CD4-positive, alpha-beta T cell (primary cell): ENCODE measurements around the gene SLC25A13. TPM values are rescaled to one million over a fixed set of nuclear protein-coding genes. Genes with fewer than 3 reads are reported as not detected.
"Not testable (repeated sequence)": the region's sequence is repeated elsewhere in the genome, so short reads cannot be mapped to it uniquely, and the experiment has no call there.

Source experiments
- ATAC-seq: fragments of 200-7000 bp; cut with Tn5 transposase; one replicate; pipeline ENCODE4 v1.10.0; 2022; ENCODE audit warnings: mild to moderate bottlenecking; ENCODE audit not compliant: poor library complexity
- CTCF ChIA-PET: fragments of 350-600 bp; sonication (Branson Sonifier 250); formaldehyde crosslinking; loops from one replicate; lab custom pipeline; 2021; ENCODE audit warnings: antibody characterized with exemption, inconsistent platforms; lab: Charles Lee
- POLR2A ChIA-PET: fragments of 350-600 bp; sonication (Branson Sonifier 250); formaldehyde crosslinking; loops from one replicate; lab custom pipeline; 2021; ENCODE audit warnings: antibody characterized with exemption, inconsistent platforms; lab: Charles Lee
- DNase-seq, 14 experiments: peaks; one replicate each; pipeline ENCODE4 v3.0.0-alpha.2; 2013 to 2020; ENCODE audit warnings: mixed read lengths in 2 of 14
- H3K27ac ChIP-seq, 2 donors: one replicate each; pipeline versions ENCODE4 v1.5.1 to v1.7.0; 2013; ENCODE audit warnings: low read length in 2 of 2, low read depth in 1 of 2, mild to moderate bottlenecking in 1 of 2
- H3K27me3 ChIP-seq, 2 experiments: 1 replicate in 1 of 2; 2 replicates in 1 of 2; pipeline versions ENCODE4 v1.6.1 to v1.7.0; 2013; ENCODE audit warnings: low read length in 2 of 2, control low read depth in 1 of 2, mild to moderate bottlenecking in 1 of 2, moderate library complexity in 1 of 2; ENCODE audit not compliant: insufficient read depth in 2 of 2, control insufficient read depth in 1 of 2
- H3K36me3 ChIP-seq: one replicate; pipeline ENCODE4 v1.6.1; 2013; ENCODE audit warnings: low read length, control low read depth; ENCODE audit not compliant: insufficient read depth
- H3K4me1 ChIP-seq: one replicate; pipeline ENCODE4 v1.6.1; 2013; ENCODE audit warnings: low read length, control low read depth; ENCODE audit not compliant: insufficient read depth
- H3K4me3 ChIP-seq: one replicate; pipeline ENCODE4 v1.5.1; 2013; ENCODE audit warnings: mild to moderate bottlenecking, low read length, moderate library complexity
- H3K9me3 ChIP-seq, 2 experiments: 1 replicate in 1 of 2; 2 replicates in 1 of 2; pipeline versions ENCODE4 v1.6.1 to v1.7.0; 2013; ENCODE audit warnings: low read length in 2 of 2, mild to moderate bottlenecking in 2 of 2, control low read depth in 1 of 2, moderate library complexity in 1 of 2; ENCODE audit not compliant: control insufficient read depth in 1 of 2, insufficient read depth in 1 of 2
- H3K27ac Mint-ChIP-seq: one replicate; pipeline ENCODE4 v1.8.0; 2020; ENCODE audit warnings: mixed read lengths
- H3K27me3 Mint-ChIP-seq: one replicate; pipeline ENCODE4 v1.8.0; 2021; ENCODE audit warnings: mixed read lengths
- H3K36me3 Mint-ChIP-seq: one replicate; pipeline ENCODE4 v1.8.0; 2021; ENCODE audit warnings: low read depth, mixed read lengths
- H3K4me1 Mint-ChIP-seq: one replicate; pipeline ENCODE4 v1.8.0; 2021; ENCODE audit warnings: low read depth, mixed read lengths
- H3K4me3 Mint-ChIP-seq: one replicate; pipeline ENCODE4 v1.8.0; 2020; ENCODE audit warnings: mild to moderate bottlenecking, mixed read lengths
- H3K9me3 Mint-ChIP-seq: one replicate; pipeline ENCODE4 v1.8.0; 2020; ENCODE audit warnings: mixed read lengths
- CTCF ChIP-seq: fragments of 200-600 bp; IDR thresholded peaks from one replicate; pipeline ENCODE4 v1.8.0; 2022; ENCODE audit warnings: antibody characterized with exemption, mild to moderate bottlenecking
- intact Hi-C, 2 experiments: fragments of 100-400 bp; cut with DNase I in 1 of 2; cut with micrococcal nuclease in 1 of 2; formaldehyde crosslinking; loops; one replicate each; pipeline versions ENCODE4 v1.15.1 to v1.9.0; 2023 to 2025; cut with DNase I, micrococcal nuclease
- total RNA-seq, 174 experiments: library from RNA in 2 of 174; stranded (reverse) in 2 of 174; gene quantifications; one replicate each; pipeline ENCODE4 v1.2.3 and lab custom pipeline; 2021 to 2026

The SLC25A13 gene
- total RNA-seq, 2 experiments from 2014 or later, result 12.7 to 13.5 TPM

DNA sequence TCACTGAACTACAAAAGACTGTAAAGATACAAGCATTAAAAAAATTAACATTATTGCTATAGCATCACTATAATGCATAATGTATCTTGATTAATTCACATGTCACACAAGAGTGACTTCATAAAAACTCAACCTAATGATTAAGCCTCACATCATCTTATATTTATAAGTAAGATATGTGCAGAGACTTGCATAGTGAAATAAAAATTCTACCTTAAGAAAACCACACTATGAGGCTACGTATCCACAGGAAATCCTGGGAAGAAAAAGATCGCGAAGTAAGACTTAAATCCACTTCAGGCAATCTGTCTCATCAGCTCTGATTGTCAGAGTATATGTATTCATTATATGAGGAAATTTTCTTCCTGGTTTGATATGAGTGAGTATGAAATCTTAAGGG is 160.0 kb downstream of the SLC25A13 start:
- H3K9me3 Mint-ChIP-seq, result no peaks in the 10 kb centered on the region
- no peak for TF ChIP-seq CTCF
- Histone ChIP-seq H3K4me1 (no peaks in the 10 kb centered on the region), H3K9me3 (no peaks in the 10 kb centered on the region), H3K27ac (no peak overlapping the region), H3K4me3 (no peak overlapping the region), H3K36me3 (peaks cover 7% of the 10 kb centered on the region), H3K27me3 (no peaks in the 10 kb centered on the region)
- no peak overlapping the region for H3K27ac Mint-ChIP-seq
- H3K4me3 Mint-ChIP-seq, result no peak overlapping the region
- ChIA-PET CTCF (no interaction called here), POLR2A (no interaction called here)
- intact Hi-C loops, result no loop called here
- no peaks in the 10 kb centered on the region for H3K27me3 Mint-ChIP-seq
- no peak for ATAC-seq
- no peak for DNase-seq
- H3K36me3 Mint-ChIP-seq, result peaks cover 65% of the 10 kb centered on the region
- no peaks in the 10 kb centered on the region for H3K4me1 Mint-ChIP-seq

GRCh38 chr7:96157856-96158255 is 164.0 kb downstream of the SLC25A13 start:
- H3K9me3 ChIP-seq, result no peaks in the 10 kb centered on the region
- H3K4me1 ChIP-seq, result no peaks in the 10 kb centered on the region
- H3K4me3 Mint-ChIP-seq, result no peak overlapping the region
- H3K9me3 Mint-ChIP-seq, result no peaks in the 10 kb centered on the region
- TF ChIP-seq CTCF, result no peak
- ChIA-PET CTCF (no interaction called here), POLR2A (no interaction called here)
- peaks cover 2% of the 10 kb centered on the region for H3K36me3 ChIP-seq
- H3K4me3 ChIP-seq, result no peak overlapping the region
- no peak for DNase-seq
- no peak overlapping the region for H3K27ac Mint-ChIP-seq
- intact Hi-C loops, result no loop called here
- H3K27me3 Mint-ChIP-seq, result no peaks in the 10 kb centered on the region
- no peak overlapping the region for H3K27ac ChIP-seq
- H3K4me1 Mint-ChIP-seq, result no peaks in the 10 kb centered on the region
- peaks cover 42% of the 10 kb centered on the region for H3K36me3 Mint-ChIP-seq
- ATAC-seq, result no peak
- no peaks in the 10 kb centered on the region for H3K27me3 ChIP-seq

- H3K9me3 ChIP-seq, H3K9me3 Mint-ChIP-seq, H3K27me3 Mint-ChIP-seq, H3K27me3 ChIP-seq, H3K27ac ChIP-seq, H3K4me1 Mint-ChIP-seq, POLR2A ChIA-PET, ATAC-seq, H3K4me3 Mint-ChIP-seq, H3K4me3 ChIP-seq, DNase-seq, H3K27ac Mint-ChIP-seq, CTCF ChIA-PET, H3K4me1 ChIP-seq, H3K36me3 ChIP-seq, intact Hi-C loops: not testable (repeated sequence)
- H3K36me3 Mint-ChIP-seq, result peaks cover 25% of the 10 kb centered on the region
These were observed 167.4 kb downstream of the SLC25A13 start for GRCh38 chr7:96154506-96154905.

- no peak overlapping the region for H3K27ac ChIP-seq
- no peaks in the 10 kb centered on the region for H3K9me3 Mint-ChIP-seq
- H3K27me3 ChIP-seq, result no peaks in the 10 kb centered on the region
- no peaks in the 10 kb centered on the region for H3K27me3 Mint-ChIP-seq
- no peak for DNase-seq
- H3K27ac Mint-ChIP-seq, result no peak overlapping the region
- no peak for TF ChIP-seq CTCF
- intact Hi-C loops, result no loop called here
- no peak for ATAC-seq
- no peak overlapping the region for H3K4me3 Mint-ChIP-seq
- H3K4me1 ChIP-seq, result no peaks in the 10 kb centered on the region
- H3K9me3 ChIP-seq, result no peaks in the 10 kb centered on the region
- H3K36me3 ChIP-seq, result no peaks in the 10 kb centered on the region
- H3K4me1 Mint-ChIP-seq, result no peaks in the 10 kb centered on the region
- no peak overlapping the region for H3K4me3 ChIP-seq
- CTCF ChIA-PET, result no interaction called here
- H3K36me3 Mint-ChIP-seq, result peaks cover 28% of the 10 kb centered on the region
- POLR2A ChIA-PET, result no interaction called here
These were observed 169.2 kb downstream of the SLC25A13 start for GRCh38 chr7:96152706-96153105.
